ENCODE results near the gene LRRTM1. TPM values are rescaled to one million over a fixed set of nuclear protein-coding genes. Genes with fewer than 3 reads are reported as not detected.

The LRRTM1 gene
- total and polyA plus RNA-seq, 3 experiments from 2014 or later: not detected

DNA sequence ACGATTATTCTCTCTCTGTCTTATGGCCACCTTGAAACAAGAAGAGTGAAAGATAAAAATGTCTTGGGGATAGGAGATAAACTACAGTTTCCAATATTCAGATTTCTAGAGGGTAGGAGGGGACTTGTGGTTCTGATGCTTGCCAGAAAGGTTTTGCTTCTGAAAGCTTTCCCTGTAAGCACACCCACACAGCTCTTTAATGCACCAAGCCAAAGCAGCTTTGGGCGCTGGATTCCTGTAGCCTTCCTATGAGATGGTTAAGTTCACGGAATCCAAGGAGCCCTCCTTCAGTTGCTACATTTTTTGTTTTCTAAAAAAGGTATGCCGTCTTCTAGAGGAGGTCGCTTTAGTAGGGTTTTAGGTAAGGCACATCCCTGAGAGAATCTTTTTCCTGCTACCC lies 4.9 kb downstream of the LRRTM1 start:
- Mint-ChIP-seq H3K4me3 (no peak overlapping the region), H3K9me3 (peaks cover 3 to 19% (median 13%) of the 10 kb centered on the region in 5 donors), H3K36me3 (no peaks in the 10 kb centered on the region), H3K27me3 (peaks cover 4 to 25% of the 10 kb centered on the region in 2 donors), H3K27ac (no peak overlapping the region), H3K4me1 (no peaks in the 10 kb centered on the region)
- no peaks in the 10 kb centered on the region for H3K4me1 ChIP-seq (ENCODE audit: insufficient read depth, low read length)
- H3K27me3 ChIP-seq (ENCODE audit: insufficient read depth, low read length, poor library complexity, severe bottlenecking): no peaks in the 10 kb centered on the region
- ChIA-PET CTCF (no interaction called here), POLR2A (no interaction called here)
- H3K4me3 ChIP-seq (ENCODE audit: low read length): no peak overlapping the region
- H3K9me3 ChIP-seq (ENCODE audit: low read length): no peaks in the 10 kb centered on the region
- DNase-seq: no peak
- H3K36me3 ChIP-seq (ENCODE audit: insufficient read depth, low read length): no peaks in the 10 kb centered on the region
- no peak overlapping the region for H3K27ac ChIP-seq (ENCODE audit: low read depth, low read length)

DNA sequence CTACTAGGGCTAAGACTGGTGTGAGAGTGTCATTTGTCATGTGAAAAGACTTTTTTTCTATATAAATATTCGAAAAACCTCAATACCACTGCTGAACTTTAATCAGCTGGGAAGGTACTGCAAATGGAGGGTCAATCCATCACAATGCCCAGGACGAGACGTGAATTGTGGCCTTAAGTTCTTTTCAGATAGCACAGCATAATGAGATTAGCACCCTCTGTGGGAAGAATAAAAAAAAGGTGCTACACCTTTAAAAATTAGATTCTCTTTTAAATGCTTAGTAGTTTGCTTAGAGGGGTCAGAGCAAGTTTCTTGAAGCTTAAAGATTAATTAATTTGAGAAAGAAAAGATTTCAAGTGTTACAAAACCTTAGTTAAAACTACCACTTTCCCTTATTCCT lies 5.6 kb downstream of the LRRTM1 start:
- Histone ChIP-seq H3K27me3 (ENCODE audit: insufficient read depth, low read length, poor library complexity, severe bottlenecking) (no peaks in the 10 kb centered on the region), H3K9me3 (ENCODE audit: low read length) (no peaks in the 10 kb centered on the region), H3K4me1 (ENCODE audit: insufficient read depth, low read length) (no peaks in the 10 kb centered on the region), H3K4me3 (ENCODE audit: low read length) (no peak overlapping the region), H3K27ac (ENCODE audit: low read depth, low read length) (no peak overlapping the region), H3K36me3 (ENCODE audit: insufficient read depth, low read length) (no peaks in the 10 kb centered on the region)
- Mint-ChIP-seq H3K27me3 (peaks cover 4 to 23% of the 10 kb centered on the region in 2 donors), H3K36me3 (no peaks in the 10 kb centered on the region), H3K9me3 (peaks cover 3 to 19% (median 13%) of the 10 kb centered on the region in 5 donors), H3K27ac (no peak overlapping the region), H3K4me1 (no peaks in the 10 kb centered on the region), H3K4me3 (no peak overlapping the region)
- no peak for DNase-seq
- ChIA-PET CTCF (no interaction called here), POLR2A (no interaction called here)

DNA sequence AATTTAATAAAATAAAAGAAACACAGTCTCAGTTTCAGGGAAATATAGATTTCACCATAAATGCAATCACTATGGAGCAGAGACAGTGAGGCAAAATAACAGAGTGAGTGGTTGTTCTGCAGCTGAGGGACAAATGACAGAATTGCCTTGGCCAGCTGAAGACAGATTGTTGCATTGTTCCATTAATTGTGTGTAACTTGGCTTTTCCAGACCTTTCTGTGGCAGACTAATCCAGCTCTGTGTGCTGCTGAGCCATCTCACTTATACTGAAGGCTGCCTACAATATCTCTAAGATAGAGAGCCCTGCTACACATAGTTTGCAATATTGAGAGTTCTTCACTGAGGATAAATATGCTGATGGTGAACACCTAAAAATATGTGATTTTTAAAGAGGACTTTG lies 11.5 kb downstream of the LRRTM1 start:
- DNase-seq: no peak
- no peak overlapping the region for H3K4me3 ChIP-seq (ENCODE audit: low read length)
- Mint-ChIP-seq H3K27me3 (peaks cover 0 to 3% of the 10 kb centered on the region in 2 donors), H3K36me3 (peaks cover 0 to 4% (median 0%) of the 10 kb centered on the region in 3 donors), H3K27ac (no peak overlapping the region), H3K9me3 (peaks cover 5 to 14% (median 7%) of the 10 kb centered on the region in 5 donors), H3K4me1 (no peaks in the 10 kb centered on the region), H3K4me3 (no peak overlapping the region)
- POLR2A ChIA-PET: no interaction called here
- H3K27ac ChIP-seq (ENCODE audit: low read depth, low read length): no peak overlapping the region
- no peaks in the 10 kb centered on the region for H3K4me1 ChIP-seq (ENCODE audit: insufficient read depth, low read length)
- CTCF ChIA-PET: no interaction called here
- no peaks in the 10 kb centered on the region for H3K27me3 ChIP-seq (ENCODE audit: insufficient read depth, low read length, poor library complexity, severe bottlenecking)
- no peaks in the 10 kb centered on the region for H3K36me3 ChIP-seq (ENCODE audit: insufficient read depth, low read length)
- no peaks in the 10 kb centered on the region for H3K9me3 ChIP-seq (ENCODE audit: low read length)

DNA sequence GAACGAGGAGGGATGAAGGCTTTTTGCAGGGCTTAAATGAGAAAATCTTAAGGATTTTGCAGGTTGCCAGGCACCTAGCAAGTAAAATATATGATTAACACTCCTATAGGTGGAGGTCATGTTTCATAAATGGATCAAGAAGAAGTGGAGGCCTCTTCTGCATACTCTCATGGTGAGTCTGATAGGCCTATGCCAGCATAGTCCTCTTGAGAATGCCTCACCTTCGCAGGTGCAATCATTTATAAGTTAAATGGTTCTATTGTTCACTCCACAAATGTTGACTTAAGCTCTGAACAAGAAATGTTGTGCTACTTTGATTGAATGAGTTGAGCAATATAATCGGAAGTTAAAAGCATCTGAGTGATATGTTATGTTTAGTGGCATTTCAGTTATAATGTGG lies 12.1 kb downstream of the LRRTM1 start:
- Histone ChIP-seq H3K36me3 (ENCODE audit: insufficient read depth, low read length) (no peaks in the 10 kb centered on the region), H3K27me3 (ENCODE audit: insufficient read depth, low read length, poor library complexity, severe bottlenecking) (no peaks in the 10 kb centered on the region), H3K27ac (ENCODE audit: low read depth, low read length) (no peak overlapping the region), H3K4me3 (ENCODE audit: low read length) (no peak overlapping the region), H3K9me3 (ENCODE audit: low read length) (no peaks in the 10 kb centered on the region), H3K4me1 (ENCODE audit: insufficient read depth, low read length) (no peaks in the 10 kb centered on the region)
- no peaks in the 10 kb centered on the region for H3K4me1 Mint-ChIP-seq
- DNase-seq: no peak
- H3K4me3 Mint-ChIP-seq: no peak overlapping the region
- CTCF ChIA-PET: no interaction called here
- H3K27ac Mint-ChIP-seq: no peak overlapping the region
- peaks cover 3 to 14% (median 7%) of the 10 kb centered on the region in 5 donors for H3K9me3 Mint-ChIP-seq
- peaks cover 0 to 3% of the 10 kb centered on the region in 2 donors for H3K27me3 Mint-ChIP-seq
- POLR2A ChIA-PET: no interaction called here
- peaks cover 0 to 4% (median 0%) of the 10 kb centered on the region in 3 donors for H3K36me3 Mint-ChIP-seq

DNA sequence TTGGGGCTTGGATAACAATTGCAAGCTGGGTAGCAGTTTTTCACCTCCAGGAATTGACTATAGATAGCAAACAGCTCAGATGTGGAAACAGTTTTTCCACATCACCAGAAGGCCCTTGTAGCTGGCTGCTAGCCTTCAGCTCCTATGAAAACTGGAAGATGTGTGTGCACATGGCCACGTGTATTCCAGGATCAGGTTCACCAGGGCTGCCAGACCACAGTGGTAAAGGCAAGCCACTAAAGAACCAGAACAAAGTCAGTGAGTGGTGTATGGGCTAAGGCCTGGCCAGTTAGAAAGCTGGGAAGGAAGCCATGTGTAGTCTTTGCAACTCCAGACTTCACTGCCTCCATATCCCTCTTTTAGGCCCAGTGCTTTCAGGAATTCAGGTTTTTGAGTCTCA lies 12.9 kb downstream of the LRRTM1 start:
- no peak overlapping the region for H3K27ac Mint-ChIP-seq
- H3K27me3 Mint-ChIP-seq: peaks cover 0 to 3% of the 10 kb centered on the region in 2 donors
- H3K4me1 Mint-ChIP-seq: no peaks in the 10 kb centered on the region
- Histone ChIP-seq H3K4me3 (ENCODE audit: low read length) (no peak overlapping the region), H3K27ac (ENCODE audit: low read depth, low read length) (no peak overlapping the region), H3K4me1 (ENCODE audit: insufficient read depth, low read length) (no peaks in the 10 kb centered on the region), H3K9me3 (ENCODE audit: low read length) (no peaks in the 10 kb centered on the region), H3K36me3 (ENCODE audit: insufficient read depth, low read length) (no peaks in the 10 kb centered on the region), H3K27me3 (ENCODE audit: insufficient read depth, low read length, poor library complexity, severe bottlenecking) (no peaks in the 10 kb centered on the region)
- CTCF ChIA-PET: no interaction called here
- POLR2A ChIA-PET: no interaction called here
- no peak for DNase-seq
- H3K9me3 Mint-ChIP-seq: peaks cover 1 to 14% (median 7%) of the 10 kb centered on the region in 5 donors
- H3K36me3 Mint-ChIP-seq: peaks cover 0 to 4% (median 0%) of the 10 kb centered on the region in 3 donors
- H3K4me3 Mint-ChIP-seq: no peak overlapping the region

DNA sequence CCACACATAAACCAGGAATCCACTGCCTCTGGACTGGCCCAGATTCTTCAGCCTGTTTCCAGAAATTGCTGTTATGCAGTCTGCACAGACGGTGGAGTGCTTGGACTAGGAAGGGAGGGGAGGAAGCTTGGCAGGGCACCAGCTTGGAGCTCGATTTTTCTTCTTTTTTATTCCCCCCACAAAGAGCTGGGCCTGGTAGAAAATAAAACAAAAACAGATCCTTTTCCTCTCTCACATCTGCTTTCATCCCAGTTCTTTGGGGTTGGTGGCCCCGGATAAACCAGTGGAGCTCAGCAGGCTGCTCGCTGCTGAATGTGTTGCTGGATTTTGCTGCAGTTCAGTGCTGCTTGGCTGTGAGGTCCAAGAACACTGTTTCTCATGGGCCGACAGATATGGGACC lies 16.0 kb downstream of the LRRTM1 start:
- peaks cover 0 to 4% (median 0%) of the 10 kb centered on the region in 3 donors for H3K36me3 Mint-ChIP-seq
- Histone ChIP-seq H3K4me1 (ENCODE audit: insufficient read depth, low read length) (no peaks in the 10 kb centered on the region), H3K27ac (ENCODE audit: low read depth, low read length) (no peak overlapping the region), H3K36me3 (ENCODE audit: insufficient read depth, low read length) (no peaks in the 10 kb centered on the region), H3K9me3 (ENCODE audit: low read length) (no peaks in the 10 kb centered on the region), H3K4me3 (ENCODE audit: low read length) (no peak overlapping the region), H3K27me3 (ENCODE audit: insufficient read depth, low read length, poor library complexity, severe bottlenecking) (no peaks in the 10 kb centered on the region)
- CTCF ChIA-PET: no interaction called here
- H3K4me1 Mint-ChIP-seq: no peaks in the 10 kb centered on the region
- H3K27me3 Mint-ChIP-seq: peaks cover 0 to 3% of the 10 kb centered on the region in 2 donors
- DNase-seq: no peak
- H3K4me3 Mint-ChIP-seq: no peak overlapping the region
- POLR2A ChIA-PET: no interaction called here
- peaks cover 3 to 16% (median 8%) of the 10 kb centered on the region in 5 donors for H3K9me3 Mint-ChIP-seq
- H3K27ac Mint-ChIP-seq: no peak overlapping the region

DNA sequence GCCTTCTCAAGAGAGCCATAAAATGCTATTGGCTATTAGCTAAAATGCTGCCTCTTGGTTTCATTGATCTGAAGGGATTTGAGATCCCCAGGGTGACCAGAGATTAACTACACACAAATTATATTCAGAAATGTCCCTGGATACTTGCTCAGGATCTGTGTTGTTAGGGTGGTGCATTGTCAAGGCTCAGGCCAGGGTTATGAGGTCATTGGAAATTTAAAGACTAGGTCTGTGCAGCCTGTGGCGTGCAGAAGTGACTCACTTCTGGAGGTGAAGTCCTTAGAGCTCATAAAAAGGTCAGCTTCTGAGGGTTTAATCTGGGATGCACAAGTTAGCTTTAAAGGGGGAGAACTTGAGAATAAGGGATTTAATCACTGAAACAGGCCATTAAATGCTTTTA lies 23.5 kb downstream of the LRRTM1 start:
- H3K4me1 Mint-ChIP-seq: no peaks in the 10 kb centered on the region
- POLR2A ChIA-PET: no interaction called here
- no peak for DNase-seq
- Histone ChIP-seq H3K4me3 (ENCODE audit: low read length) (no peak overlapping the region), H3K27ac (ENCODE audit: low read depth, low read length) (no peak overlapping the region), H3K36me3 (ENCODE audit: insufficient read depth, low read length) (no peaks in the 10 kb centered on the region), H3K27me3 (ENCODE audit: insufficient read depth, low read length, poor library complexity, severe bottlenecking) (no peaks in the 10 kb centered on the region), H3K4me1 (ENCODE audit: insufficient read depth, low read length) (no peaks in the 10 kb centered on the region), H3K9me3 (ENCODE audit: low read length) (no peaks in the 10 kb centered on the region)
- H3K4me3 Mint-ChIP-seq: no peak overlapping the region
- H3K27me3 Mint-ChIP-seq: no peaks in the 10 kb centered on the region
- CTCF ChIA-PET: no interaction called here
- peaks cover 6 to 18% (median 9%) of the 10 kb centered on the region in 5 donors for H3K9me3 Mint-ChIP-seq
- H3K36me3 Mint-ChIP-seq: no peaks in the 10 kb centered on the region
- no peak overlapping the region for H3K27ac Mint-ChIP-seq

DNA sequence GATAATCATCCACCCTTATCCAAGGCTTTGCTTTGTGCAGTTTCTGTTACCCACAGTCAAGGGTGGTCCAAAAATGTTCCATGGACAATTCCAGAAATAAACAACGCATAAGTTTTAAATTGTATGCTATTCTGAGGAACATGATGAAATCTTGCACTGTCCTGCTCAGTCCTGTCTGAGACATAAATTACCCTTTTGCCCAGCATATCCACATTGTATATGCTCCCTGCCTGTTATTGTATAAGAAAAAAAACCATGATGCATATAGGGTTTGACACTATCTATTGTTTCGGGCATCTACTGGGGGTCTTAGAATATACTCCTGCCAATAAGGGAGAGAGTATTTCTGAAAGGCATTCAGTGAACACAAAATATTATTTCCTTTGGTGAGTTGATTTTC lies 24.0 kb downstream of the LRRTM1 start:
- H3K36me3 ChIP-seq (ENCODE audit: insufficient read depth, low read length): no peaks in the 10 kb centered on the region
- H3K27ac ChIP-seq (ENCODE audit: low read depth, low read length): no peak overlapping the region
- ChIA-PET POLR2A (no interaction called here), CTCF (no interaction called here)
- no peak overlapping the region for H3K27ac Mint-ChIP-seq
- H3K9me3 Mint-ChIP-seq: peaks cover 6 to 18% (median 6%) of the 10 kb centered on the region in 5 donors
- H3K4me1 Mint-ChIP-seq: no peaks in the 10 kb centered on the region
- no peaks in the 10 kb centered on the region for H3K4me1 ChIP-seq (ENCODE audit: insufficient read depth, low read length)
- H3K9me3 ChIP-seq (ENCODE audit: low read length): no peaks in the 10 kb centered on the region
- DNase-seq: no peak
- H3K27me3 Mint-ChIP-seq: no peaks in the 10 kb centered on the region
- no peak overlapping the region for H3K4me3 ChIP-seq (ENCODE audit: low read length)
- no peaks in the 10 kb centered on the region for H3K36me3 Mint-ChIP-seq
- H3K27me3 ChIP-seq (ENCODE audit: insufficient read depth, low read length, poor library complexity, severe bottlenecking): no peaks in the 10 kb centered on the region
- no peak overlapping the region for H3K4me3 Mint-ChIP-seq

DNA sequence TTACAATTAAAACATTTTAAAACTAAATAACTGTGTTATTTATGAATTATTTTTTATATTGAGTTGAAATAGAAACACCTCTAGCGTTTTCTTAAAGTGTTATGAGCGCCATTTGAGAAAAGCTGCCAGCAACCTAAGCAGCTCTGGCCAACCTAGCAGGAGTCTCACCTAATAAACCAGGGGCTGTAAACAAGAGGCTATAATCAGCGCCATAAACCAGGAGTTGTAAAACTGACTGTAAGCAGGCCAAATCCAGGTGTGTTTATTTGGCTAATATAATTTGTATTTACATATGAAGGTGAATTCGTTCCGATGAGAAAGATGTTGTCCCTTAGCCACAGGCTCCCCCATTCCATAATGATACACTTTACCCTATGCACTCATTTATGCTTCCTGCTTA lies 34.7 kb downstream of the LRRTM1 start:
- Mint-ChIP-seq H3K36me3 (peaks cover 0 to 1% (median 0%) of the 10 kb centered on the region in 3 donors), H3K27me3 (no peaks in the 10 kb centered on the region), H3K4me3 (no peak overlapping the region), H3K9me3 (peaks cover 3 to 14% (median 9%) of the 10 kb centered on the region in 5 donors), H3K27ac (no peak overlapping the region), H3K4me1 (no peaks in the 10 kb centered on the region)
- Histone ChIP-seq H3K36me3 (ENCODE audit: insufficient read depth, low read length) (no peaks in the 10 kb centered on the region), H3K4me1 (ENCODE audit: insufficient read depth, low read length) (no peaks in the 10 kb centered on the region), H3K27me3 (ENCODE audit: insufficient read depth, low read length, poor library complexity, severe bottlenecking) (no peaks in the 10 kb centered on the region), H3K4me3 (ENCODE audit: low read length) (no peak overlapping the region), H3K27ac (ENCODE audit: low read depth, low read length) (no peak overlapping the region), H3K9me3 (ENCODE audit: low read length) (no peaks in the 10 kb centered on the region)
- no peak for DNase-seq
- POLR2A ChIA-PET: no interaction called here
- CTCF ChIA-PET: no interaction called here
